HepG2 (cell line): ENCODE results near the gene PAPPA2. TPM values are rescaled to one million over a fixed set of nuclear protein-coding genes. Genes with fewer than 3 reads are reported as not detected.

Source experiments
- ATAC-seq: fragments of 200-7000 bp; cut with Tn5 transposase; 3 replicates; pipeline ENCODE4 v1.9.1; 2020; ENCODE audit warnings: mild to moderate bottlenecking, moderate library complexity
- BruUV-seq: library from RNA; stranded (reverse); fragments of 400-500 nt; replicated peaks from 2 replicates; lab custom pipeline; 2021; lab: Mats Ljungman, UMichigan
- CTCF ChIA-PET: fragments of 300-600 bp; formaldehyde crosslinking; extraction: SDS; loops from one replicate; lab custom pipeline; 2021; ENCODE audit warnings: low total read pairs, inconsistent platforms, low intra/inter-chr PET ratio; lab: Yijun Ruan, JAX
- POLR2A ChIA-PET: fragments of 350-600 bp; sonication (Branson Sonifier 250); formaldehyde crosslinking; loops from one replicate; lab custom pipeline; 2020; ENCODE audit warnings: antibody characterized with exemption, inconsistent platforms; lab: Yijun Ruan, JAX
- DNase-seq: peaks from one replicate; pipeline ENCODE4 v3.0.0-alpha.2; 2015; ENCODE audit warnings: low spot score
- FAIRE-seq: peaks from 3 replicates; lab custom pipeline; 2011; peaks lifted over from hg19 to GRCh38; lab: Jason Lieb, UNC
- H2AFZ ChIP-seq: one replicate; pipeline ENCODE4 v1.6.1; 2011; ENCODE audit warnings: low read length, inconsistent platforms
- H3K27ac ChIP-seq: fragments of 300-600 bp; 3 replicates; pipeline ENCODE4 v1.8.0; 2011; ENCODE audit warnings: mixed run types, mild to moderate bottlenecking, mixed read lengths, low read length, inconsistent platforms; ENCODE audit not compliant: insufficient read depth; ENCODE audit errors: extremely low read length
- H3K27me3 ChIP-seq, 2 experiments: fragments of 200-600 bp in 1 of 2; 2 replicates in 1 of 2; 3 replicates in 1 of 2; pipeline versions ENCODE4 v1.6.0 to v1.8.0; 2011; ENCODE audit warnings: low read length in 2 of 2, mild to moderate bottlenecking in 2 of 2, moderate library complexity in 2 of 2, inconsistent platforms in 1 of 2; ENCODE audit not compliant: insufficient read depth in 2 of 2, control insufficient read depth in 1 of 2
- H3K36me3 ChIP-seq, 2 experiments: fragments of 200-600 bp in 1 of 2; replicated peaks in 1 of 2; 2 replicates in 1 of 2; 3 replicates in 1 of 2; pipeline versions ENCODE4 v1.5.1 to v1.8.0; 2011; ENCODE audit warnings: low read length in 2 of 2, inconsistent platforms in 1 of 2; ENCODE audit not compliant: insufficient read depth in 2 of 2, control insufficient read depth in 1 of 2
- H3K4me1 ChIP-seq: 2 replicates; pipeline ENCODE4 v1.5.1; 2012; ENCODE audit warnings: low read length, inconsistent platforms; ENCODE audit not compliant: insufficient read depth
- H3K4me2 ChIP-seq: 2 replicates; pipeline ENCODE4 v1.6.0; 2011; ENCODE audit warnings: low read depth, low read length, inconsistent platforms
- H3K4me3 ChIP-seq, 3 experiments: fragments of 200-600 bp in 1 of 3; sonication (generic), shearing (Covaris generic) in 1 of 3; replicated peaks in 1 of 3; 2 replicates each; pipeline ENCODE4 v1.5.1; 2011 to 2016; ENCODE audit warnings: low read length in 3 of 3, inconsistent platforms in 2 of 3, low read depth in 2 of 3, mild to moderate bottlenecking in 2 of 3, control low read depth in 1 of 3, mixed read lengths in 1 of 3; ENCODE audit not compliant: insufficient read depth in 1 of 3
- H3K79me2 ChIP-seq: one replicate; pipeline ENCODE4 v1.6.1; 2011; ENCODE audit warnings: low read length, inconsistent platforms; ENCODE audit not compliant: insufficient read depth
- H3K9ac ChIP-seq: 2 replicates; pipeline ENCODE4 v1.6.0; 2011; ENCODE audit warnings: mild to moderate bottlenecking, low read depth, low read length, inconsistent platforms; ENCODE audit not compliant: insufficient read depth
- H3K9me3 ChIP-seq: 2 replicates; pipeline ENCODE4 v1.5.1; 2012; ENCODE audit warnings: mild to moderate bottlenecking, low read length
- H4K20me1 ChIP-seq: 2 replicates; pipeline ENCODE4 v1.6.0; 2011; ENCODE audit warnings: inconsistent platforms, mild to moderate bottlenecking, low read length, moderate library complexity; ENCODE audit not compliant: insufficient read depth
- ETV5 ChIP-seq: IDR thresholded peaks from 2 replicates; pipeline ENCODE4 v1.6.1; 2018; ENCODE audit warnings: missing biosample characterization, missing genetic modification reagents, inconsistent platforms, borderline replicate concordance
- KDM5A ChIP-seq: fragments of 200-600 bp; sonication (generic); IDR thresholded peaks from 2 replicates; pipeline ENCODE4 v1.7.0; 2018; ENCODE audit warnings: antibody characterized with exemption, mild to moderate bottlenecking, low read length, borderline replicate concordance
- POGZ ChIP-seq: sonication (generic); formaldehyde crosslinking; IDR thresholded peaks from 2 replicates; pipeline ENCODE4 v1.4.0; 2020; ENCODE audit warnings: mild to moderate bottlenecking, missing genetic modification reagents
- SATB2 ChIP-seq: sonication (generic); formaldehyde crosslinking; IDR thresholded peaks from 2 replicates; pipeline ENCODE4 v1.5.0; 2020; ENCODE audit warnings: missing genetic modification reagents
- TARDBP ChIP-seq: sonication (generic); formaldehyde crosslinking; IDR thresholded peaks from 2 replicates; pipeline ENCODE4 v1.8.0; 2022; ENCODE audit warnings: mild to moderate bottlenecking, missing genetic modification reagents
- ZBTB10 ChIP-seq: sonication (generic); formaldehyde crosslinking; IDR thresholded peaks from 2 replicates; pipeline ENCODE4 v1.4.0; 2020; ENCODE audit warnings: missing genetic modification reagents, borderline replicate concordance
- ZFY ChIP-seq: sonication (generic); formaldehyde crosslinking; IDR thresholded peaks from 2 replicates; pipeline ENCODE4 v1.4.0; 2020; ENCODE audit warnings: missing genetic modification reagents
- ZNF354B ChIP-seq: sonication (generic); formaldehyde crosslinking; IDR thresholded peaks from 2 replicates; pipeline ENCODE4 v1.8.0; 2022; ENCODE audit warnings: mild to moderate bottlenecking, missing genetic modification reagents
- ZNF468 ChIP-seq: sonication (generic); formaldehyde crosslinking; IDR thresholded peaks from 2 replicates; pipeline ENCODE4 v1.8.0; 2022; ENCODE audit warnings: mild to moderate bottlenecking, moderate library complexity, missing genetic modification reagents
- ZNF557 ChIP-seq: sonication (generic); formaldehyde crosslinking; IDR thresholded peaks from 2 replicates; pipeline ENCODE4 v1.4.0; 2020; ENCODE audit warnings: missing genetic modification reagents
- ZNF644 ChIP-seq: IDR thresholded peaks from 2 replicates; pipeline ENCODE4 v1.6.1; 2016; ENCODE audit warnings: low read depth
- ZNF841 ChIP-seq: sonication (generic); formaldehyde crosslinking; IDR thresholded peaks from 2 replicates; pipeline ENCODE4 v1.8.1; 2023; ENCODE audit warnings: missing genetic modification reagents, borderline replicate concordance
- ZZZ3 ChIP-seq: sonication (generic); formaldehyde crosslinking; IDR thresholded peaks from 2 replicates; pipeline ENCODE4 v1.4.0; 2020; ENCODE audit warnings: missing genetic modification reagents, mild to moderate bottlenecking, borderline replicate concordance
- WGBS: methylation state at CpG from one replicate; pipeline ENCODE4 v1.1.6; 2017; ENCODE audit warnings: low lambda C conversion rate; 5-methylcytosine and 5-hydroxymethylcytosine counted together
- in situ Hi-C: cut with HindIII; loops from 2 replicates; pipeline ENCODE4 v1.10.0; 2017; ENCODE audit warnings: low pct_unique_long_range_greater_than_20kb; ENCODE audit not compliant: extremely low pct_ligation_motif_present
- intact Hi-C: fragments of 100-400 bp; cut with micrococcal nuclease; formaldehyde crosslinking; loops from one replicate; pipeline ENCODE4 v1.10.0; 2022; ENCODE audit not compliant: unreplicated experiment
- polyA plus RNA-seq, 8 experiments: library from polyadenylated mRNA; depleted of rRNA in 3 of 8; stranded (reverse) in 7 of 8; unstranded in 1 of 8; fragments of >200 nt; fragmentation: Illumina TruSeq in 4 of 8; extraction: Trizol in 4 of 8; gene quantifications; 2 replicates each; pipeline versions ENCODE4 v1.2.1 to v1.2.3, GENCODE V29; 2011 to 2016; ENCODE audit warnings: low read depth in 4 of 8, missing spikeins in 1 of 8, mixed read lengths in 1 of 8; ENCODE audit not compliant: insufficient read depth in 1 of 8
- total RNA-seq, 5 experiments: library from RNA; depleted of rRNA; stranded (reverse); fragments of >200 nt; fragmentation: Illumina TruSeq; extraction: Trizol; gene quantifications; 2 replicates each; pipeline ENCODE4 v1.2.3, GENCODE V29; 2016; ENCODE audit warnings: low read depth in 1 of 5
- TF ChIP-seq, protein P1 (sequence below): sonication (generic); formaldehyde crosslinking; IDR thresholded peaks from 2 replicates; pipeline ENCODE4 v1.4.0; 2020; ENCODE audit warnings: mild to moderate bottlenecking, missing genetic modification reagents

The PAPPA2 gene
- total and polyA plus RNA-seq, 2 of the 13 experiments (the other 11 are each of a cell fraction or from before 2014, with no cell fraction given): 0.01 TPM; not detected in 1

- 0% methylated on average over 1 of the region's 1 CpG for WGBS
- Histone ChIP-seq H3K4me1 (no peaks in the 10 kb centered on the region), H3K9me3 (no peaks in the 10 kb centered on the region), H3K79me2 (no peaks in the 10 kb centered on the region), H3K27ac (no peak overlapping the region), H4K20me1 (no peaks in the 10 kb centered on the region), H3K4me2 (no peak overlapping the region), H3K36me3 (no peaks in the 10 kb centered on the region), H3K9ac (no peak overlapping the region), H3K27me3 (no peaks in the 10 kb centered on the region), H3K4me3 (no peak overlapping the region), H2AFZ (no peak overlapping the region)
- intact Hi-C loops (no loop called here), in situ Hi-C loops (no loop called here)
- POLR2A ChIA-PET: no interaction called here
- FAIRE-seq (no peak), ATAC-seq (no peak), DNase-seq (no peak)
- TF ChIP-seq KDM5A (no peak), ZZZ3 (no peak), ZNF644 (no peak), ZNF841 (no peak), ZBTB10 (CRISPR knock-in tag) (no peak), ZNF354B (CRISPR knock-in tag) (no peak), ETV5 (CRISPR knock-in tag) (no peak), TARDBP (CRISPR knock-in tag) (no peak), ZNF557 (CRISPR knock-in tag) (no peak), ZNF468 (CRISPR knock-in tag) (no peak), ZFY (no peak), SATB2 (CRISPR knock-in tag) (no peak), POGZ (CRISPR knock-in tag) (no peak)
- TF ChIP-seq, protein P1, sequence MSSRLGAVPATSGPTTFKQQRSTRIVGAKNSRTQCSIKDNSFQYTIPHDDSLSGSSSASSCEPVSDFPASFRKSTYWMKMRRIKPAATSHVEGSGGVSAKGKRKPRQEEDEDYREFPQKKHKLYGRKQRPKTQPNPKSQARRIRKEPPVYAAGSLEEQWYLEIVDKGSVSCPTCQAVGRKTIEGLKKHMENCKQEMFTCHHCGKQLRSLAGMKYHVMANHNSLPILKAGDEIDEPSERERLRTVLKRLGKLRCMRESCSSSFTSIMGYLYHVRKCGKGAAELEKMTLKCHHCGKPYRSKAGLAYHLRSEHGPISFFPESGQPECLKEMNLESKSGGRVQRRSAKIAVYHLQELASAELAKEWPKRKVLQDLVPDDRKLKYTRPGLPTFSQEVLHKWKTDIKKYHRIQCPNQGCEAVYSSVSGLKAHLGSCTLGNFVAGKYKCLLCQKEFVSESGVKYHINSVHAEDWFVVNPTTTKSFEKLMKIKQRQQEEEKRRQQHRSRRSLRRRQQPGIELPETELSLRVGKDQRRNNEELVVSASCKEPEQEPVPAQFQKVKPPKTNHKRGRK (CRISPR knock-in tag): no peak
- BruUV-seq: no TSS peak
- CTCF ChIA-PET: no interaction called here
Measured at GRCh38 chr1:176778056-176778455, 315.1 kb downstream of the PAPPA2 start.
